Activated naive CD8-positive, alpha-beta T cell treated with anti-CD3 and anti-CD28 coated beads, Interleukin-2, amount 10 ng/mL, durations not matched to agents 7 days and 5 days (primary cell): ENCODE data around the gene FCHO1. TPM values are rescaled to one million over a fixed set of nuclear protein-coding genes. Genes with fewer than 3 reads are reported as not detected.

ENCODE experiments used
- ATAC-seq: fragments of 150-1000 bp; cut with Tn5 transposase; one replicate; pipeline ENCODE4 v1.10.0; 2021; ENCODE audit warnings: low read depth, moderate library complexity
- POLR2A ChIA-PET: fragments of 350-600 bp; sonication (Branson Sonifier 250); formaldehyde crosslinking; loops from one replicate; lab custom pipeline; 2021; ENCODE audit warnings: antibody characterized with exemption; lab: Charles Lee
- DNase-seq: peaks from one replicate; pipeline ENCODE4 v3.0.0; 2021
- H3K27ac Mint-ChIP-seq: one replicate; pipeline ENCODE4 v1.8.0; 2022; ENCODE audit warnings: mild to moderate bottlenecking, mixed read lengths
- H3K27me3 Mint-ChIP-seq: one replicate; pipeline ENCODE4 v1.8.0; 2022; ENCODE audit warnings: mild to moderate bottlenecking, moderate library complexity, mixed read lengths
- H3K36me3 Mint-ChIP-seq: one replicate; pipeline ENCODE4 v1.8.0; 2021; ENCODE audit warnings: mild to moderate bottlenecking, mixed read lengths
- H3K4me1 Mint-ChIP-seq: one replicate; pipeline ENCODE4 v1.8.0; 2021; ENCODE audit warnings: mixed read lengths
- H3K4me3 Mint-ChIP-seq: one replicate; pipeline ENCODE4 v1.8.0; 2022; ENCODE audit warnings: mild to moderate bottlenecking, moderate library complexity, mixed read lengths
- H3K9me3 Mint-ChIP-seq: one replicate; pipeline ENCODE4 v1.8.0; 2021; ENCODE audit warnings: mixed read lengths
- total RNA-seq, 2 experiments: library from RNA; stranded (reverse); gene quantifications; one replicate each; pipeline ENCODE4 v1.2.3, GENCODE V29; 2021

FCHO1 gene
- total RNA-seq, 2 experiments from 2014 or later, result 74.2 to 77.9 TPM

GRCh38 chr19:17743874-17744580, 7.2 kb upstream of the FCHO1 start:
- H3K27ac Mint-ChIP-seq, result no peak overlapping the region
- ATAC-seq (no peak), DNase-seq (no peak)
- peaks cover 13% of the 10 kb centered on the region for H3K4me1 Mint-ChIP-seq
- H3K9me3 Mint-ChIP-seq, result no peaks in the 10 kb centered on the region
- H3K36me3 Mint-ChIP-seq, result no peaks in the 10 kb centered on the region
- POLR2A ChIA-PET, result interaction anchor here (0.9 to 2.7 kb wide), 2 partner anchors 24 to 115 kb away, joined by 3 to 8 read pairs; partner anchors contain the start of genes MAP1S and RPL18A
- H3K27me3 Mint-ChIP-seq, result no peaks in the 10 kb centered on the region
- no peak overlapping the region for H3K4me3 Mint-ChIP-seq

- Mint-ChIP-seq H3K36me3 (no peaks in the 10 kb centered on the region), H3K27ac (peak overlapping the region; percentile 79), H3K27me3 (no peaks in the 10 kb centered on the region)
Observed at GRCh38 chr19:17747205-17748098, 3.8 kb upstream of the FCHO1 start.

DNA sequence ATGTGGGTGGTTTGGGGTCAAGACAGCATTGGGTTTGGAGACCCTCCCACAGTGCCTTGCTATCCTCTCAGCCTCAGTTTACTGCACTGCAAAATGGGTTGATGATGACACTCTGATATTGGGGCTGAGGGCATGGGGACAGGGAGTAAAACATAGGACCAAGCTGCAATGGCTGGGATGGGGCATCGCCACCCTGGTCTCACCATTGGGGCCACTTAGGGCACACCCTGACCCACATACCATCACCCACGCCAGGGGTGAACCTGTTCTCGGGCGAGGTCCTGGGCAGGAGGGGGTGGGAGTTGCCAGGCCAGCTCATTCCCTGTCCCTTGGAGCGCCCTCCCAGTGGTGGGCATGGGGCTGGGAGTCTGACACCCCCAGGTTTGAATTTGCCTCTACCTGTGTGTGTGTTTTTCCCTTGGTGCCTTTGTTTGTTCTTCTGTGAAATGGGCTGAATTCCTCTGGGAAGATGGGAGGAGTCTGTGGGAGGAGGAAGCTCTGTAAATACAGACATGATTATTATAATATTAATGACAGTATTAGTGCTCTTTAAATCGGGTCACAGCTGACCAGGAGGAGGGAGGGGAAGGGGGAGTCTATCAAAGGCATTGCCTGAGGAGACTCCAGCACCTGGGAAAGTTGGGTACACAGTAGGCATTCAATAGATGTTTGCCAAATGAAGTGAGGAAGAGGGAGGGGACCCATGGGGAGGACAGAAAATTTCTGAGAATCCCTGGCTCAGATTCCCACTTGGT, 2.2 kb upstream of the FCHO1 start:
- peak overlapping the region; percentile 93 for H3K27ac Mint-ChIP-seq

More at GRCh38 chr19:17747205-17748098, 3.8 kb upstream of the FCHO1 start:
- peaks cover 27% of the 10 kb centered on the region for H3K4me1 Mint-ChIP-seq
- POLR2A ChIA-PET, result interaction anchor here (0.5 to 1.5 kb wide), 4 partner anchors 14 to 1253 kb away, joined by 3 to 5 read pairs (median 4); partner anchors contain the start of gene MAP1S
- DNase-seq (peak; percentile 99), ATAC-seq (peak; percentile 90)
- H3K9me3 Mint-ChIP-seq, result no peaks in the 10 kb centered on the region
- H3K4me3 Mint-ChIP-seq, result peak overlapping the region; percentile 80

GRCh38 chr19:17749912-17750317, 1.4 kb upstream of the FCHO1 start:
- Mint-ChIP-seq H3K27ac (peak overlapping the region; percentile 93), H3K4me1 (peaks cover 38% of the 10 kb centered on the region), H3K27me3 (no peaks in the 10 kb centered on the region), H3K36me3 (peaks cover 5% of the 10 kb centered on the region), H3K9me3 (no peaks in the 10 kb centered on the region), H3K4me3 (peak overlapping the region; percentile 74)
- no peak for ATAC-seq
- no peak for DNase-seq
- POLR2A ChIA-PET, result interaction anchor here (0.7 kb wide), 1 partner anchor 274 kb away, joined by 3 read pairs; no protein-coding TSS in a partner anchor

More for the DNA sequence above, 2.2 kb upstream of the FCHO1 start:
- POLR2A ChIA-PET, result interaction anchor here (0.6 kb wide), 1 partner anchor 8 kb away, joined by 4 read pairs; no protein-coding TSS in a partner anchor
- H3K36me3 Mint-ChIP-seq, result no peaks in the 10 kb centered on the region
- peaks cover 30% of the 10 kb centered on the region for H3K4me1 Mint-ChIP-seq
- no peak for DNase-seq
- ATAC-seq, result no peak
- H3K4me3 Mint-ChIP-seq, result peak overlapping the region; percentile 74
- no peaks in the 10 kb centered on the region for H3K9me3 Mint-ChIP-seq
- H3K27me3 Mint-ChIP-seq, result no peaks in the 10 kb centered on the region

DNA sequence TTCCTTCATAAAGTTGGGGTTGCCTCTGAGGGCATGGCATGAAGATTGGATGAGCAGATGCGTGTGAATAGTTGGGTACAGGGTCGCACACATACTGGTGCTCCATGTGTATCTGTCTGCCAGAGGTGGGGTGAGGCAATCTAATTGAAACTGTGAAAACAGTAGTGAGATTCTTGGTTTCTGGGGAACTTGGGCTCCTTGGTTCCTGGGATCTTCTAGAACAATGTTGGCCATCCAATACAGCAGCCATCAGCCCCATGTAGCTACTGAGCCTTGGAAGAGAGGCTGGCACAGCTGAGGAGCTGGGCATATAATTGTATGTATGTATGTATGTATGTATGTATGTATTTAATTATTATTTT, 616 bp downstream of the FCHO1 start:
- no peaks in the 10 kb centered on the region for H3K27me3 Mint-ChIP-seq
- H3K4me3 Mint-ChIP-seq, result peak overlapping the region; percentile 94
- no peaks in the 10 kb centered on the region for H3K9me3 Mint-ChIP-seq
- H3K4me1 Mint-ChIP-seq, result peaks cover 44% of the 10 kb centered on the region
- POLR2A ChIA-PET, result interaction anchor here (1.0 to 1.4 kb wide), 7 partner anchors 15 to 443 kb away, joined by 3 to 10 read pairs (median 4); partner anchors contain the start of genes CCDC124, DDA1, JAK3 and MAP1S
- ATAC-seq (no peak), DNase-seq (no peak)
- H3K36me3 Mint-ChIP-seq, result peaks cover 15% of the 10 kb centered on the region
- peak overlapping the region; percentile 93 for H3K27ac Mint-ChIP-seq

- peaks cover 40% of the 10 kb centered on the region for H3K4me1 Mint-ChIP-seq
- no peak overlapping the region for H3K27ac Mint-ChIP-seq
Observed at GRCh38 chr19:17752865-17753639, 1.8 kb downstream of the FCHO1 start.

GRCh38 chr19:17753976-17754375, 2.7 kb downstream of the FCHO1 start:
- H3K9me3 Mint-ChIP-seq, result no peaks in the 10 kb centered on the region
- ATAC-seq, result no peak
- no peak overlapping the region for H3K4me3 Mint-ChIP-seq
- H3K27ac Mint-ChIP-seq, result peak overlapping the region; percentile 79
- peaks cover 41% of the 10 kb centered on the region for H3K4me1 Mint-ChIP-seq
- no peak for DNase-seq
- POLR2A ChIA-PET, result interaction anchor here (1.7 to 1.8 kb wide), 2 partner anchors 9 to 35 kb away, joined by 4 to 9 read pairs; partner anchors contain the start of gene MAP1S
- peaks cover 26% of the 10 kb centered on the region for H3K36me3 Mint-ChIP-seq
- H3K27me3 Mint-ChIP-seq, result no peaks in the 10 kb centered on the region

More at GRCh38 chr19:17752865-17753639, 1.8 kb downstream of the FCHO1 start:
- ATAC-seq (no peak), DNase-seq (no peak)
- POLR2A ChIA-PET, result interaction anchor here (1.7 to 1.8 kb wide), 2 partner anchors 10 to 34 kb away, joined by 4 to 9 read pairs; partner anchors contain the start of gene MAP1S
- Mint-ChIP-seq H3K27me3 (no peaks in the 10 kb centered on the region), H3K36me3 (peaks cover 22% of the 10 kb centered on the region), H3K4me3 (no peak overlapping the region), H3K9me3 (no peaks in the 10 kb centered on the region)

DNA sequence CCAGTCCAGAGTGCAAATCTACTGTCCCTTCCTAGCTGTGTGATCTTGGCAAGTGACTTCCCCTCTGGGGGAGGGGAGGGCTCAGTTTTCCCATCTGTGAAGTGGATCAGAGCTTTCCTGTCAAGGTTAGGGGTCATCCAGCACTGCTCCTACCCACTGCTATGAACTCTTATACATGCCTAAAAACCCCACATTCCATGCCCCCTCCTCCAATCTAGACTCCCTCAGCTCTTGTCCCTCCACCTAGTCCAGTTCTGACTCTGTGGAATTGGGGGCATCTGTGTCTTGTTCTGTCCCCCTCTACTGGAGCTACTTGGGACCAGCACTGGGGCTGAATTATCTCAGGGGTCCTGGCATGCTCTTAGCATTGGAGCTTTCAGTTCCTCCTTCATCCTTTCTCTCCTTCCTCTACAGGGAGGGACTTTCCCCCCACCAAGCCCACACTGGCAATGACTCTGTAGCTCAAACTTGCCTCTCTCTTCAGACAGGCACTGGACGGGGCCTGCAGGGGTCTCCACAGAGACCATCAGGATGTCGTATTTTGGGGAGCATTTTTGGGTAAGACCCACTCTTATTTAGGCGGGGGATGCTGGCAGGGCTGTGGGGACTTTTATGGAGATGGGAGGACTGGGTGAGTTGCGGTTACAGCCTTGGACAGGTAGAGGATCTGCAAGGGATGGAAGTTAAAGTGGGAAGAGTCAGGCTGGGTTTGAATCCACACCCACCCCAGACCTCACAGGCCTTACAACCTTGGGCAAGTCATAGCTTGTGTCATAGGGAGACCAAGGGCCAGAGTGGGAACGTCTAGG, 3.6 kb downstream of the FCHO1 start:
- peak overlapping the region; percentile 79 for H3K27ac Mint-ChIP-seq
- H3K27me3 Mint-ChIP-seq, result no peaks in the 10 kb centered on the region
- ATAC-seq (no peak), DNase-seq (no peak)
- peak overlapping the region; percentile 32 for H3K4me3 Mint-ChIP-seq
- H3K9me3 Mint-ChIP-seq, result no peaks in the 10 kb centered on the region
- H3K36me3 Mint-ChIP-seq, result peaks cover 31% of the 10 kb centered on the region
- POLR2A ChIA-PET, result interaction anchor here (0.5 to 1.8 kb wide), 4 partner anchors 8 to 36 kb away, joined by 3 to 9 read pairs (median 4); partner anchors contain the start of gene MAP1S
- H3K4me1 Mint-ChIP-seq, result peaks cover 36% of the 10 kb centered on the region

DNA sequence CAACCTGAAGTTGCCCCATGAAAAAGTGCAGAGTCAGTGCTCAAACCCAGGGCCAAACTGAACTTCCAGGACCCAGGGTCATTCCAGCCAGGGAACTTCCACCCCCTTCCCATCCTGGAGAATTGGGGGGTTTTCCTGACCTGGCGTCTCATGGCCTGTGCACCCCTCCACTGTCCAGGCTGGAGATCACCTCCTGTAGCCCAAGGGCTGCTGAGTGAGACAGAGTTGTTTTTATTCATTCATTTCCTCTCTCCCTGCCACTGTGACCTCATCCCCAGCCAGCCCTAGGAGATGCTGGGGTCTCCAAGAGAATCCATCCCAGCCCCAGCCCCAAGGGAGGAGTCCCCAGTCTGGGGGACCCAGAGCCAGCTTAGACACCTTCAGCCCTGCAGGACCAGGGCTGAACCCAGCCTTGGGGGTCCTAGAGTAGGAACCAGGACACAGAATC, 4.2 kb downstream of the FCHO1 start:
- Mint-ChIP-seq H3K36me3 (peaks cover 34% of the 10 kb centered on the region), H3K4me1 (peaks cover 38% of the 10 kb centered on the region), H3K4me3 (no peak overlapping the region), H3K9me3 (no peaks in the 10 kb centered on the region), H3K27me3 (no peaks in the 10 kb centered on the region), H3K27ac (peak overlapping the region; percentile 39)
- DNase-seq, result no peak
- no peak for ATAC-seq
- POLR2A ChIA-PET, result interaction anchor here (0.6 to 0.8 kb wide), 2 partner anchors 17 to 20 kb away, joined by 3 read pairs; no protein-coding TSS in a partner anchor

- no peaks in the 10 kb centered on the region for H3K27me3 Mint-ChIP-seq
- H3K4me1 Mint-ChIP-seq, result peaks cover 38% of the 10 kb centered on the region
- H3K36me3 Mint-ChIP-seq, result peaks cover 38% of the 10 kb centered on the region
- ATAC-seq, result no peak
- H3K27ac Mint-ChIP-seq, result peak overlapping the region; percentile 39
- H3K9me3 Mint-ChIP-seq, result no peaks in the 10 kb centered on the region
- peak; percentile 58 for DNase-seq
- POLR2A ChIA-PET, result interaction anchor here (0.7 to 1.2 kb wide), 3 partner anchors 19 to 82 kb away, joined by 3 to 4 read pairs (median 3); partner anchors contain the start of gene MAP1S
- no peak overlapping the region for H3K4me3 Mint-ChIP-seq
Observed at GRCh38 chr19:17755977-17756670, 4.8 kb downstream of the FCHO1 start.
